ENCODE measurements around the gene STRIP2.

The STRIP2 gene

GRCh38 chr7:129452589-129453231 lies 18.5 kb downstream of the STRIP2 start:
- no peak overlapping the region for H3K4me3 ChIP-seq (ENCODE audit: control insufficient read depth, low read depth, low read length)
- DNase-seq (ENCODE audit: low read depth), result no peak
- no peak for TF ChIP-seq CTCF (conservative IDR thresholded peaks at IDR 0.05; ENCODE audit: control insufficient read depth, insufficient read depth, low read depth, low read length)

GRCh38 chr7:129453510-129454248 lies 19.4 kb downstream of the STRIP2 start:
- no peak for DNase-seq (ENCODE audit: low read depth)
- no peak overlapping the region for H3K4me3 ChIP-seq (ENCODE audit: control insufficient read depth, low read depth, low read length)
- no peak for TF ChIP-seq CTCF (conservative IDR thresholded peaks at IDR 0.05; ENCODE audit: control insufficient read depth, insufficient read depth, low read depth, low read length)

GRCh38 chr7:129454249-129454551 lies 20.0 kb downstream of the STRIP2 start:
- no peak for DNase-seq (ENCODE audit: low read depth)
- no peak for TF ChIP-seq CTCF (conservative IDR thresholded peaks at IDR 0.05; ENCODE audit: control insufficient read depth, insufficient read depth, low read depth, low read length)
- no peak overlapping the region for H3K4me3 ChIP-seq (ENCODE audit: control insufficient read depth, low read depth, low read length)

GRCh38 chr7:129456421-129456820 lies 22.2 kb downstream of the STRIP2 start:
- H3K4me3 ChIP-seq (ENCODE audit: control insufficient read depth, low read depth, low read length), result no peak overlapping the region
- no peak for DNase-seq (ENCODE audit: low read depth)
- TF ChIP-seq CTCF (conservative IDR thresholded peaks at IDR 0.05; ENCODE audit: control insufficient read depth, insufficient read depth, low read depth, low read length), result no peak

- H3K4me3 ChIP-seq (ENCODE audit: control insufficient read depth, low read depth, low read length), result no peak overlapping the region
- DNase-seq (ENCODE audit: low read depth), result no peak
- no peak for TF ChIP-seq CTCF (conservative IDR thresholded peaks at IDR 0.05; ENCODE audit: control insufficient read depth, insufficient read depth, low read depth, low read length)
Measured at GRCh38 chr7:129457101-129457500, 22.9 kb downstream of the STRIP2 start.

GRCh38 chr7:129458171-129458570 lies 23.9 kb downstream of the STRIP2 start:
- no peak for TF ChIP-seq CTCF (conservative IDR thresholded peaks at IDR 0.05; ENCODE audit: control insufficient read depth, insufficient read depth, low read depth, low read length)
- no peak for DNase-seq (ENCODE audit: low read depth)
- no peak overlapping the region for H3K4me3 ChIP-seq (ENCODE audit: control insufficient read depth, low read depth, low read length)
